Measurements from ENCODE around the gene WDFY4.

DNA sequence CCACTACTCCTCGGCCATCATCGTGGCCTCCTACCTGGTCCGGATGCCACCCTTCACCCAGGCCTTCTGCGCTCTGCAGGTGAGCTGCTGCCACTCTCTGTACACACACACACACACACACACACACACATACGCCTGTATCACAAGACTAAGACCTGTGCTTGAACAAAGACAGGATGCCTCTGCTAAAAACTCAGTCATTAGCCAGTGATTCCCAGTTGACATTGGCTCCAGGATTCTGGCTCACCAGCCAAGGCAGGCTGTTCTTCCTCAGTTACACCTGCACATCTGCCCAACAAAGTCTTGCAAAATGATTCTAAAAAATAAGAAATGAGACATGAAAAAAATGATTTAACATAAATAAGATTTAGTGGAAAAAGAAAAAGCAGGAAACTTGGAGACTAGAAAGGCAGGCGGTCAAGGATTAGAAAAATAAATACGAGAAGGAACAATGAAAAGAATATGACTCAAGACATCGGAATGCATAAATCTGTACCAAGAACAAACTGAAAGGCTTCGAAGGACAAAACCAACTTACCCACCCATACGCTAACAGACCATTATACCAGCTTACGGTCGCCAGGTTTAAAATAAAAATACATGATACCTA is 262.3 kb downstream of the WDFY4 start:
- TF ChIP-seq, protein P1, sequence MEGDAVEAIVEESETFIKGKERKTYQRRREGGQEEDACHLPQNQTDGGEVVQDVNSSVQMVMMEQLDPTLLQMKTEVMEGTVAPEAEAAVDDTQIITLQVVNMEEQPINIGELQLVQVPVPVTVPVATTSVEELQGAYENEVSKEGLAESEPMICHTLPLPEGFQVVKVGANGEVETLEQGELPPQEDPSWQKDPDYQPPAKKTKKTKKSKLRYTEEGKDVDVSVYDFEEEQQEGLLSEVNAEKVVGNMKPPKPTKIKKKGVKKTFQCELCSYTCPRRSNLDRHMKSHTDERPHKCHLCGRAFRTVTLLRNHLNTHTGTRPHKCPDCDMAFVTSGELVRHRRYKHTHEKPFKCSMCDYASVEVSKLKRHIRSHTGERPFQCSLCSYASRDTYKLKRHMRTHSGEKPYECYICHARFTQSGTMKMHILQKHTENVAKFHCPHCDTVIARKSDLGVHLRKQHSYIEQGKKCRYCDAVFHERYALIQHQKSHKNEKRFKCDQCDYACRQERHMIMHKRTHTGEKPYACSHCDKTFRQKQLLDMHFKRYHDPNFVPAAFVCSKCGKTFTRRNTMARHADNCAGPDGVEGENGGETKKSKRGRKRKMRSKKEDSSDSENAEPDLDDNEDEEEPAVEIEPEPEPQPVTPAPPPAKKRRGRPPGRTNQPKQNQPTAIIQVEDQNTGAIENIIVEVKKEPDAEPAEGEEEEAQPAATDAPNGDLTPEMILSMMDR (IDR thresholded peaks at IDR 0.05): no peak
- no peak for TF ChIP-seq POLR2AphosphoS5 (IDR thresholded peaks at IDR 0.05)
